Measurements from ENCODE around the gene JAK1.

DNA sequence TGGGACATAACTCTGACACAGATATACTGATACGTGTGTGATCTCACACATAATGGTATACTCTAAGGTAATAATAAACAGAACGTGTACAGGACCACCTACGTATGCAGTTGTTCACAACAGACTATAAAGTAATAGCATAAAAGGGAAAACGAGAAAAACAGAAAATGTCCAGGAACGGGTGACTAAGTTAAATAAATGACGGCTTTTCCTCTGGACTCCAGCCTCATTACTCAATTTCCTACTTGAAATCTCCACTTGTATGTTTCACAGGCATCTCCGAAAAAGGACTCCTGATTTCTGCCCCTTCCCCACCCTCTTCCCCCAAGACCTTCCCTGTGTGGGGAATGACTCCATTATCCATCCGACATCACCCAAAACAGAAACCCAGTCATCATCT, 95.1 kb downstream of the JAK1 start:
- TF ChIP-seq, protein P1, sequence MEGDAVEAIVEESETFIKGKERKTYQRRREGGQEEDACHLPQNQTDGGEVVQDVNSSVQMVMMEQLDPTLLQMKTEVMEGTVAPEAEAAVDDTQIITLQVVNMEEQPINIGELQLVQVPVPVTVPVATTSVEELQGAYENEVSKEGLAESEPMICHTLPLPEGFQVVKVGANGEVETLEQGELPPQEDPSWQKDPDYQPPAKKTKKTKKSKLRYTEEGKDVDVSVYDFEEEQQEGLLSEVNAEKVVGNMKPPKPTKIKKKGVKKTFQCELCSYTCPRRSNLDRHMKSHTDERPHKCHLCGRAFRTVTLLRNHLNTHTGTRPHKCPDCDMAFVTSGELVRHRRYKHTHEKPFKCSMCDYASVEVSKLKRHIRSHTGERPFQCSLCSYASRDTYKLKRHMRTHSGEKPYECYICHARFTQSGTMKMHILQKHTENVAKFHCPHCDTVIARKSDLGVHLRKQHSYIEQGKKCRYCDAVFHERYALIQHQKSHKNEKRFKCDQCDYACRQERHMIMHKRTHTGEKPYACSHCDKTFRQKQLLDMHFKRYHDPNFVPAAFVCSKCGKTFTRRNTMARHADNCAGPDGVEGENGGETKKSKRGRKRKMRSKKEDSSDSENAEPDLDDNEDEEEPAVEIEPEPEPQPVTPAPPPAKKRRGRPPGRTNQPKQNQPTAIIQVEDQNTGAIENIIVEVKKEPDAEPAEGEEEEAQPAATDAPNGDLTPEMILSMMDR (IDR thresholded peaks at IDR 0.05): no peak
- no peak for TF ChIP-seq POLR2A (IDR thresholded peaks at IDR 0.05)
